ENCODE results near the gene ZNF423. TPM values are rescaled to one million over a fixed set of nuclear protein-coding genes. Genes with fewer than 3 reads are reported as not detected.

The ZNF423 gene
- total and polyA plus RNA-seq, 9 of the 15 experiments (the other 6 are each of a cell fraction or from before 2014, with no cell fraction given): not detected

GRCh38 chr16:49576173-49576494 lies 279.8 kb downstream of the ZNF423 start (continued):
- TF ChIP-seq CBX8 (IDR thresholded peaks at IDR 0.05; ENCODE audit: borderline replicate concordance, extremely low read depth, low read depth, low read length, poor library complexity, severe bottlenecking): no peak
- no peak for TF ChIP-seq ZNF77 (CRISPR knock-in tag; IDR thresholded peaks at IDR 0.05)
- no peak for TF ChIP-seq ELF4 (CRISPR knock-in tag; IDR thresholded peaks at IDR 0.05)
- no peak for TF ChIP-seq MEIS2 (IDR thresholded peaks at IDR 0.05; ENCODE audit: partially characterized antibody)

- ChIA-PET CTCF (ENCODE audit: low intra/inter-chr PET ratio) (no interaction called here), POLR2A (interaction anchor here (0.7 kb wide), 1 partner anchor 12 kb away, joined by 3 read pairs; no protein-coding TSS in a partner anchor)
- Histone ChIP-seq H3K9ac (ENCODE audit: insufficient read depth in 1 of 2, low read depth in 2 of 2, low read length in 2 of 2) (no peak overlapping the region), H2AFZ (ENCODE audit: low read depth, low read length) (no peak overlapping the region), H3K27me3 (ENCODE audit: control insufficient read depth in 2 of 2, insufficient read depth in 2 of 2, low read length in 2 of 2) (peaks cover 0 to 43% of the 10 kb centered on the region in 2 experiments; a peak in 2 of 5 replicates), H4K20me1 (replicated peaks; ENCODE audit: control insufficient read depth, insufficient read depth, low read length) (no peaks in the 10 kb centered on the region), H3K79me2 (ENCODE audit: control insufficient read depth, insufficient read depth, low read length) (no peaks in the 10 kb centered on the region), H3K4me1 (replicated peaks in 1 of 2; ENCODE audit: control insufficient read depth in 2 of 2, insufficient read depth in 2 of 2, low read length in 2 of 2) (no peaks in the 10 kb centered on the region), H3K36me3 (ENCODE audit: control insufficient read depth, insufficient read depth, low read length) (no peaks in the 10 kb centered on the region), H3K4me3 (no peak overlapping the region), H3K27ac (ENCODE audit: extremely low read depth, low read depth, low read length) (no peak overlapping the region), H3K9me3 (replicated peaks; ENCODE audit: control insufficient read depth, insufficient read depth, low read depth, low read length) (no peaks in the 10 kb centered on the region), H3K4me2 (ENCODE audit: insufficient read depth, low read length) (no peak overlapping the region), H3K9me1 (ENCODE audit: control insufficient read depth, insufficient read depth, low read length) (no peaks in the 10 kb centered on the region)
- in situ Hi-C loops (cut with MboI): no loop called here
- WGBS (ENCODE audit: insufficient coverage, low coverage, missing lambda C conversion rate): 2% methylated on average over 14 of the region's 14 CpGs
- intact Hi-C loops (cut with micrococcal nuclease): no loop called here
- no TSS peak for BruUV-seq (replicated peaks)
- no peak for FAIRE-seq
- DNase-seq (ENCODE audit: extremely low read depth in 1 of 4, low spot score in 3 of 4): no peak
- ATAC-seq: peak; percentile 47; the same call in 2 of the 3 replicates
- TF ChIP-seq MLLT1 (IDR thresholded peaks at IDR 0.05) (no peak), POLR2G (IDR thresholded peaks at IDR 0.05; ENCODE audit: low read depth, low read length) (no peak), SRSF7 (optimal IDR thresholded peaks at IDR 0.05; ENCODE audit: low read depth, low read length) (no peak), ZNF668 (CRISPR knock-in tag; IDR thresholded peaks at IDR 0.05) (no peak), ZSCAN32 (CRISPR knock-in tag; IDR thresholded peaks at IDR 0.05) (no peak), ARID3B (CRISPR knock-in tag; IDR thresholded peaks at IDR 0.05; ENCODE audit: borderline replicate concordance) (no peak), KAT8 (IDR thresholded peaks at IDR 0.05; ENCODE audit: low read depth) (no peak), TRIM28 (IDR thresholded peaks at IDR 0.05) (no peak), SAFB (IDR thresholded peaks at IDR 0.05; ENCODE audit: borderline replicate concordance, low read depth, low read length) (no peak), PURB (CRISPR knock-in tag; IDR thresholded peaks at IDR 0.05; ENCODE audit: low read depth) (no peak), CREB3L1 (IDR thresholded peaks at IDR 0.05; ENCODE audit: borderline replicate concordance, low read depth) (no peak)
These were observed 280.4 kb downstream of the ZNF423 start for GRCh38 chr16:49575346-49576172.
